ENCODE results near the gene PITPNB. TPM values are rescaled to one million over a fixed set of nuclear protein-coding genes. Genes with fewer than 3 reads are reported as not detected.

PITPNB gene
- total RNA-seq, 1 donor from 2014 or later, result 16.3 TPM

- peak overlapping the region; percentile 75 for H3K4me3 ChIP-seq (ENCODE audit: low read depth, low read length)
- no peak for DNase-seq (ENCODE audit: low read depth)
- peak; percentile 16 for TF ChIP-seq CTCF (conservative IDR thresholded peaks at IDR 0.05; ENCODE audit: low read depth, low read length)
These were observed 1.1 kb upstream of the PITPNB start for GRCh38 chr22:27919942-27920755.

- no peak for TF ChIP-seq CTCF (conservative IDR thresholded peaks at IDR 0.05; ENCODE audit: low read depth, low read length)
- H3K4me3 ChIP-seq (ENCODE audit: low read depth, low read length), result peak overlapping the region; percentile 75
- DNase-seq (ENCODE audit: low read depth), result no peak
These were observed 475 bp downstream of the PITPNB start for GRCh38 chr22:27918341-27919221.

- H3K4me3 ChIP-seq (ENCODE audit: low read depth, low read length), result no peak overlapping the region
- TF ChIP-seq CTCF (conservative IDR thresholded peaks at IDR 0.05; ENCODE audit: low read depth, low read length), result no peak
- no peak for DNase-seq (ENCODE audit: low read depth)
These were observed 3.1 kb downstream of the PITPNB start for GRCh38 chr22:27915986-27916385.

GRCh38 chr22:27913162-27913741 lies 5.8 kb downstream of the PITPNB start:
- H3K4me3 ChIP-seq (ENCODE audit: low read depth, low read length), result no peak overlapping the region
- TF ChIP-seq CTCF (conservative IDR thresholded peaks at IDR 0.05; ENCODE audit: low read depth, low read length), result no peak
- no peak for DNase-seq (ENCODE audit: low read depth)

GRCh38 chr22:27912101-27912500 lies 7.0 kb downstream of the PITPNB start:
- TF ChIP-seq CTCF (conservative IDR thresholded peaks at IDR 0.05; ENCODE audit: low read depth, low read length), result no peak
- DNase-seq (ENCODE audit: low read depth), result no peak
- no peak overlapping the region for H3K4me3 ChIP-seq (ENCODE audit: low read depth, low read length)

GRCh38 chr22:27911330-27911729 lies 7.7 kb downstream of the PITPNB start:
- H3K4me3 ChIP-seq (ENCODE audit: low read depth, low read length), result no peak overlapping the region
- TF ChIP-seq CTCF (conservative IDR thresholded peaks at IDR 0.05; ENCODE audit: low read depth, low read length), result no peak
- DNase-seq (ENCODE audit: low read depth), result no peak

Data from epithelial cell of proximal tubule (primary cell).